ENCODE data around the gene PARP14.

Gene PARP14

GRCh38 chr3:122674339-122674738, 6.3 kb upstream of the PARP14 start:
- Histone ChIP-seq H3K27me3 (no peaks in the 10 kb centered on the region), H3K4me1 (peaks cover 0 to 6% (median 3%) of the 10 kb centered on the region in 4 donors), H3K27ac (no peak overlapping the region), H3K9me3 (no peaks in the 10 kb centered on the region), H3K4me3 (no peak overlapping the region), H3K36me3 (no peaks in the 10 kb centered on the region)
- intact Hi-C loops (cut with DNase I; ENCODE audit: low total_unique reads): no loop called here
- TF ChIP-seq, protein P1, sequence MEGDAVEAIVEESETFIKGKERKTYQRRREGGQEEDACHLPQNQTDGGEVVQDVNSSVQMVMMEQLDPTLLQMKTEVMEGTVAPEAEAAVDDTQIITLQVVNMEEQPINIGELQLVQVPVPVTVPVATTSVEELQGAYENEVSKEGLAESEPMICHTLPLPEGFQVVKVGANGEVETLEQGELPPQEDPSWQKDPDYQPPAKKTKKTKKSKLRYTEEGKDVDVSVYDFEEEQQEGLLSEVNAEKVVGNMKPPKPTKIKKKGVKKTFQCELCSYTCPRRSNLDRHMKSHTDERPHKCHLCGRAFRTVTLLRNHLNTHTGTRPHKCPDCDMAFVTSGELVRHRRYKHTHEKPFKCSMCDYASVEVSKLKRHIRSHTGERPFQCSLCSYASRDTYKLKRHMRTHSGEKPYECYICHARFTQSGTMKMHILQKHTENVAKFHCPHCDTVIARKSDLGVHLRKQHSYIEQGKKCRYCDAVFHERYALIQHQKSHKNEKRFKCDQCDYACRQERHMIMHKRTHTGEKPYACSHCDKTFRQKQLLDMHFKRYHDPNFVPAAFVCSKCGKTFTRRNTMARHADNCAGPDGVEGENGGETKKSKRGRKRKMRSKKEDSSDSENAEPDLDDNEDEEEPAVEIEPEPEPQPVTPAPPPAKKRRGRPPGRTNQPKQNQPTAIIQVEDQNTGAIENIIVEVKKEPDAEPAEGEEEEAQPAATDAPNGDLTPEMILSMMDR (IDR thresholded peaks at IDR 0.05): no peak
- DNase-seq: no peak

GRCh38 chr3:122676759-122677158, 3.9 kb upstream of the PARP14 start:
- H3K9me3 ChIP-seq: no peaks in the 10 kb centered on the region
- no peak overlapping the region for H3K27ac ChIP-seq
- no peaks in the 10 kb centered on the region for H3K36me3 ChIP-seq
- intact Hi-C loops (cut with DNase I; ENCODE audit: low total_unique reads): no loop called here
- TF ChIP-seq, protein P1 (IDR thresholded peaks at IDR 0.05): no peak
- DNase-seq: no peak
- no peaks in the 10 kb centered on the region for H3K27me3 ChIP-seq
- no peak overlapping the region for H3K4me3 ChIP-seq
- peaks cover 0 to 19% (median 14%) of the 10 kb centered on the region in 4 donors for H3K4me1 ChIP-seq

- DNase-seq: no peak
- Histone ChIP-seq H3K36me3 (no peaks in the 10 kb centered on the region), H3K4me3 (no peak overlapping the region), H3K27me3 (no peaks in the 10 kb centered on the region), H3K4me1 (peaks cover 0 to 24% (median 17%) of the 10 kb centered on the region in 4 donors), H3K9me3 (no peaks in the 10 kb centered on the region), H3K27ac (no peak overlapping the region)
- TF ChIP-seq, protein P1 (IDR thresholded peaks at IDR 0.05): no peak
- intact Hi-C loops (cut with DNase I; ENCODE audit: low total_unique reads): no loop called here
Observed at GRCh38 chr3:122677216-122677615, 3.4 kb upstream of the PARP14 start.

GRCh38 chr3:122678506-122678905, 2.1 kb upstream of the PARP14 start:
- Histone ChIP-seq H3K36me3 (no peaks in the 10 kb centered on the region), H3K27ac (peak overlapping the region in 1 of 2 donors; percentile 92), H3K4me1 (peaks cover 0 to 27% (median 18%) of the 10 kb centered on the region in 4 donors), H3K27me3 (no peaks in the 10 kb centered on the region), H3K9me3 (no peaks in the 10 kb centered on the region), H3K4me3 (no peak overlapping the region)
- intact Hi-C loops (cut with DNase I; ENCODE audit: low total_unique reads): loop anchor here (2.0 kb wide), 1 partner anchor 116 kb away; no protein-coding TSS in a partner anchor
- DNase-seq: peak in 1 of 2 donors; percentile 33
- TF ChIP-seq, protein P1 (IDR thresholded peaks at IDR 0.05): no peak

DNA sequence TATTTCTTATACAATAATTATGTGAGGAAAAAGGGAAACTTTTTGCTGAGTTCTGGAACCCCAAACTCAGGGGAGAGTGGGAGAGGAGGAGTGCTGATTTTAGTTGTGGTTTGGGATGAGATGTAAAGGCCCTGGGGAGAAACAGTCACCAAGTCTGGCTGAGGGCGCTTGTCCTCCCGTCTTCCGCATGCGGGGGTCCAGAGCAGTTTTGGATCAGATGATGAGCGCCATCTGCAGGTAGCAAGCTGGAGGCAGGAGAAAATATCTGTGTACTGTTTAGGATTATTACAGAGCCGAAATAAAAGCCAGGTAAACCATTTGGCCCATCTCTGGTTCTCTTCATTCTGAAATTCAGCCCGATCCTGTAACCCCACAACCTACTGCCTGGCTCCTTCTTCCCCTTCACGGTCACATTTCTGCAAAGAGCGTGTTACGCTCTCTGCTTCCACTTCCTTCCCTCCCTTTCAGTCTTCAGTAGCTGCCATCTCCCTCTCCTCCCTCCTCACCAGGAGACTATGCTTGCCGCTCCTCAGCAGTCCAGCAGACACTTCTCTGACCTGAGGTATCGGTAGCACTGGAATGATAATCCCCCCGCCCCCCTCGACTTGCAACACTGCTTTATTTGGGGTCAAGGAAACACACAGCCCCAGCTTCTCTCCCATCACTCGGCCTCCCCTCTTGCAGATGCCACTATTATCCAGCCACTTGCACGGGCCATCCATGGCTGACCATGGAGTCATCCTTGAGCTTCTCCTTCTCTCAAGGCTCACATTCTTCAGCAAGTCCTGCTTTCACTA, 1.4 kb upstream of the PARP14 start:
- DNase-seq: peak; percentile 87 to 89
- TF ChIP-seq, protein P1 (IDR thresholded peaks at IDR 0.05): peak; percentile 77
- intact Hi-C loops (cut with DNase I; ENCODE audit: low total_unique reads): loop anchor here (2.0 kb wide), 1 partner anchor 116 kb away; no protein-coding TSS in a partner anchor

More for the DNA sequence above, 1.4 kb upstream of the PARP14 start:
- Histone ChIP-seq H3K4me3 (peak overlapping the region; percentile 71 to 89), H3K27me3 (no peaks in the 10 kb centered on the region), H3K9me3 (no peaks in the 10 kb centered on the region), H3K36me3 (no peaks in the 10 kb centered on the region), H3K4me1 (peaks cover 0 to 27% (median 18%) of the 10 kb centered on the region in 4 donors), H3K27ac (peak overlapping the region; percentile 92)
